Keratinocyte (primary cell): ENCODE results near the gene PM20D2. TPM values are rescaled to one million over a fixed set of nuclear protein-coding genes. Genes with fewer than 3 reads are reported as not detected.

Experiments used
- DNase-seq: peaks from one replicate; pipeline ENCODE4 v3.0.0-alpha.2; 2011; ENCODE audit warnings: low read depth, missing footprints, low spot score
- FAIRE-seq: peaks from 2 replicates; lab custom pipeline; 2011; peaks lifted over from hg19 to GRCh38; lab: Jason Lieb, UNC
- H2AFZ ChIP-seq: 2 replicates; pipeline ENCODE4 v1.6.0; 2012; ENCODE audit warnings: low read length, control low read depth, inconsistent platforms; ENCODE audit not compliant: control insufficient read depth
- H3K27ac ChIP-seq: 2 replicates; pipeline ENCODE4 v1.5.1; 2011; ENCODE audit warnings: low read length; ENCODE audit not compliant: control insufficient read depth, insufficient read depth
- H3K27me3 ChIP-seq: 3 replicates; pipeline ENCODE4 v1.6.0; 2011; ENCODE audit warnings: low read length; ENCODE audit not compliant: control insufficient read depth, insufficient read depth; ENCODE audit errors: extremely low read depth
- H3K36me3 ChIP-seq, 2 experiments: 2 replicates in 1 of 2; 3 replicates in 1 of 2; pipeline ENCODE4 v1.5.1; 2011; ENCODE audit warnings: low read length in 2 of 2, mild to moderate bottlenecking in 1 of 2; ENCODE audit not compliant: control insufficient read depth in 2 of 2, insufficient read depth in 2 of 2; ENCODE audit errors: extremely low read depth in 1 of 2
- H3K4me1 ChIP-seq: 3 replicates; pipeline ENCODE4 v1.5.1; 2011; ENCODE audit warnings: low read length; ENCODE audit not compliant: control insufficient read depth, insufficient read depth; ENCODE audit errors: extremely low read depth
- H3K4me2 ChIP-seq: 3 replicates; pipeline ENCODE4 v1.6.0; 2011; ENCODE audit warnings: low read depth, low read length; ENCODE audit not compliant: control insufficient read depth, insufficient read depth; ENCODE audit errors: extremely low read depth
- H3K4me3 ChIP-seq, 3 experiments: fragments of 200-600 bp in 1 of 3; sonication (generic) in 1 of 3; 2 replicates in 2 of 3; 3 replicates in 1 of 3; pipeline ENCODE4 v1.5.1; 2011 to 2016; ENCODE audit warnings: low read length in 3 of 3, mild to moderate bottlenecking in 3 of 3, control low read depth in 2 of 3, inconsistent platforms in 1 of 3, low read depth in 1 of 3, mixed read lengths in 1 of 3, mixed run types in 1 of 3, moderate library complexity in 1 of 3; ENCODE audit not compliant: control insufficient read depth in 2 of 3, insufficient read depth in 2 of 3; ENCODE audit errors: extremely low read depth in 1 of 3
- H3K79me2 ChIP-seq: 2 replicates; pipeline ENCODE4 v1.6.0; 2012; ENCODE audit warnings: low read length; ENCODE audit not compliant: control insufficient read depth, insufficient read depth
- H3K9ac ChIP-seq: 3 replicates; pipeline ENCODE4 v1.6.0; 2011; ENCODE audit warnings: low read length; ENCODE audit not compliant: control insufficient read depth, insufficient read depth; ENCODE audit errors: extremely low read depth
- H3K9me1 ChIP-seq: 3 replicates; pipeline ENCODE4 v1.6.0; 2011; ENCODE audit warnings: low read length; ENCODE audit not compliant: control insufficient read depth, insufficient read depth; ENCODE audit errors: extremely low read depth
- H3K9me3 ChIP-seq: 2 replicates; pipeline ENCODE4 v1.5.1; 2012; ENCODE audit warnings: low read depth, low read length; ENCODE audit not compliant: control insufficient read depth
- H4K20me1 ChIP-seq: 3 replicates; pipeline ENCODE4 v1.6.0; 2011; ENCODE audit warnings: low read length; ENCODE audit not compliant: control insufficient read depth, insufficient read depth; ENCODE audit errors: extremely low read depth
- CTCF ChIP-seq, 3 experiments: IDR thresholded peaks in 1 of 3; conservative IDR thresholded peaks in 1 of 3; optimal IDR thresholded peaks in 1 of 3; 2 replicates in 2 of 3; 3 replicates in 1 of 3; pipeline versions ENCODE3 to v1.5.1; 2011; ENCODE audit warnings: low read length in 3 of 3, mild to moderate bottlenecking in 3 of 3, moderate library complexity in 2 of 3, control low read depth in 1 of 3, inconsistent platforms in 1 of 3; ENCODE audit not compliant: insufficient read depth in 2 of 3; ENCODE audit errors: extremely low read depth in 1 of 3
- EZH2 ChIP-seq: IDR thresholded peaks from one replicate; pipeline ENCODE4 v1.6.1; 2012; ENCODE audit warnings: inconsistent platforms, mild to moderate bottlenecking, low read length, moderate library complexity
- dilution Hi-C: fragments of 300-500 bp; cut with MboI; formaldehyde crosslinking; loops from one replicate; pipeline ENCODE4 v1.7.0; 2020; ENCODE audit warnings: low sequenced_read_pairs; ENCODE audit not compliant: extremely low pct_ligation_motif_present
- polyA plus RNA-seq, 5 experiments: library from polyadenylated mRNA; depleted of rRNA in 3 of 5; stranded (reverse) in 3 of 5; stranded (forward) in 1 of 5; unstranded in 1 of 5; fragments of >200 nt; gene quantifications; 1 replicate in 1 of 5; 2 replicates in 3 of 5; 3 replicates in 1 of 5; pipeline versions ENCODE4 v1.2.1 to v1.2.3, GENCODE V29; 2011 to 2012; ENCODE audit warnings: missing spikeins in 2 of 5, low read depth in 1 of 5, low replicate concordance in 1 of 5

Gene PM20D2
- polyA plus RNA-seq, 1 donor (not counting 4 experiments of a cell fraction or from before 2014, with no cell fraction given): 7.9 TPM

GRCh38 chr6:89204096-89204495 lies 58.2 kb downstream of the PM20D2 start:
- dilution Hi-C loops: no loop called here
- no peak for TF ChIP-seq EZH2
- TF ChIP-seq CTCF (optimal IDR thresholded peaks at IDR 0.05 in 1 of 3, IDR thresholded peaks at IDR 0.05 in 1 of 3, conservative IDR thresholded peaks at IDR 0.05 in 1 of 3; ENCODE audit: extremely low read depth in 1 of 3, insufficient read depth in 2 of 3, low read length in 3 of 3): no peak

GRCh38 chr6:89205819-89206218 lies 60.0 kb downstream of the PM20D2 start:
- no peaks in the 10 kb centered on the region for H3K79me2 ChIP-seq
- no peaks in the 10 kb centered on the region for H3K9me3 ChIP-seq
- H3K4me3 ChIP-seq: no peak overlapping the region
- H3K9ac ChIP-seq: no peak overlapping the region
- no peaks in the 10 kb centered on the region for H4K20me1 ChIP-seq
- no peaks in the 10 kb centered on the region for H3K4me1 ChIP-seq
- peaks cover 1% of the 10 kb centered on the region for H3K27me3 ChIP-seq
- no peak overlapping the region for H3K4me2 ChIP-seq
- H3K36me3 ChIP-seq: no peaks in the 10 kb centered on the region
- no peak for TF ChIP-seq EZH2
- no peak for TF ChIP-seq CTCF (optimal IDR thresholded peaks at IDR 0.05 in 1 of 3, IDR thresholded peaks at IDR 0.05 in 1 of 3, conservative IDR thresholded peaks at IDR 0.05 in 1 of 3; ENCODE audit: extremely low read depth in 1 of 3, insufficient read depth in 2 of 3, low read length in 3 of 3)
- dilution Hi-C loops: no loop called here
- H3K9me1 ChIP-seq: no peaks in the 10 kb centered on the region
- DNase-seq: no peak
- H2AFZ ChIP-seq: no peak overlapping the region
- FAIRE-seq: no peak
- H3K27ac ChIP-seq: no peak overlapping the region

More at GRCh38 chr6:89204096-89204495, 58.2 kb downstream of the PM20D2 start:
- H2AFZ ChIP-seq: no peak overlapping the region
- no peak for DNase-seq
- H3K4me1 ChIP-seq: no peaks in the 10 kb centered on the region
- H4K20me1 ChIP-seq: no peaks in the 10 kb centered on the region
- no peak overlapping the region for H3K4me3 ChIP-seq
- no peak overlapping the region for H3K4me2 ChIP-seq
- H3K9me3 ChIP-seq: no peaks in the 10 kb centered on the region
- no peaks in the 10 kb centered on the region for H3K9me1 ChIP-seq
- no peak for FAIRE-seq
- no peak overlapping the region for H3K9ac ChIP-seq
- no peaks in the 10 kb centered on the region for H3K79me2 ChIP-seq
- H3K27ac ChIP-seq: no peak overlapping the region
- peaks cover 3% of the 10 kb centered on the region for H3K27me3 ChIP-seq
- H3K36me3 ChIP-seq: no peaks in the 10 kb centered on the region
